Retina (tissue), 1 donor: ENCODE measurements around the gene SCAMP2.
A peak's percentile ranks its signal among the peaks of the same experiment; 100 is the strongest.

Source experiments
- DNase-seq: peaks from one replicate; pipeline ENCODE4 v3.0.0-alpha.2; 2016

The SCAMP2 gene

DNA sequence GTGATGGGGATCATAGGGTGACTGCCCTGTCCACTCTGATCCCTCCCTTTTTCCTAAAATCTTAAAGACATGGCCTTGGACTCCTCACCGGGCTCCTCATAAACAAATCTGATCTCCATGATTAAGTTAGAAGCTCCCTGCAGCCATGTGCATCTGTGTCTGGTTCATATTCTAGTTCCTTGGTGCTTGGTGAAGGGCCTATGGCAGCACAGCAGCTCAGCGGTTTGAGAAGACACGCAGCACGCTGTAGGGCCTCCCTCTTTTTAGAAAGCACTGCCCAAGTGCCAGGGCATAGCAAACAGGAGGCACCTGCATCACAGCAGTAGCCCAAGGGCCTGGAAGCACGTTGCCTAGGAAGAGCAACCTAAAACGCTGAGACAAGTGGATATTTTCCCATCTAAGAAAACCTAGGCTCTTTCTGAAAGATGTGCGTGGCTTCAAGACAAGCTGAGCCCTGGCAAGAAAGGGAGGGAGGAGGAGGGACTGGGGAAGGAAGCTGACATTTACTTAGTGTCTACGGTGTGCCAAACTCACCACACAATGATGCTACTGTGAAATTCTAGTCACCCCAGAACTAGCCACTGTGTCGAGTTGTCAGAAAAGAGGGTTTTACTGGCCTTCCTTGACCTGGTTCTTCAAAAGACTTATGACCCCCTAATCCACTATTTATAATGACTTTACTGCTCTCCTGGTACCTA, 15.3 kb downstream of the SCAMP2 start:
- DNase-seq, result no peak

DNA sequence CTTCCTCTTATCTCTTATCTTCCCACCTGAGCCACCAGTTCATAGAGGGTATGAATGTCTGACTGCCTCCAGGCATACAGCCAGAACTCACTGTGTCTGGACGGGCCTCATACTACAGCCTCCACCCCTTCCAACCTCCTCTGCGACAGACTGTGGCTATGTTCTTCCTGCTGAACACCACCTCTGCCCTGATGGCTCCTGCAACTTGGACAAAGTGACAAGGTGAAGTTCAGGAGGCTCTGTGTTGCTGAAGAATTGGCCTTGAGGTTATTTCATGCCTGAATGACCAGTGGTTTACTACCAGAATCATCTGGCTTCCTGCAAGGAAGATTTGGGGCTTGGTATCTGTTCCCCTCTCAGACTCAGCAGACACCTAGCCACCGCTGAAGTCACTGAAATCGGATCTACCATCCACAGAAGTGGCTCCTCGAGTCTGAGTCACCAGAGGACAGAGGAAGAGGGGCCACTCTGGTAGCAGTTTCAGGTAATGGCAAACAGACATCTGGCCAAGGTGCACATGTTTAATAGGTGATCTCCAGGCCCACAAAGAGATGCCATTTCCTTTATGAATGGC, 16.0 kb downstream of the SCAMP2 start:
- no peak for DNase-seq

DNA sequence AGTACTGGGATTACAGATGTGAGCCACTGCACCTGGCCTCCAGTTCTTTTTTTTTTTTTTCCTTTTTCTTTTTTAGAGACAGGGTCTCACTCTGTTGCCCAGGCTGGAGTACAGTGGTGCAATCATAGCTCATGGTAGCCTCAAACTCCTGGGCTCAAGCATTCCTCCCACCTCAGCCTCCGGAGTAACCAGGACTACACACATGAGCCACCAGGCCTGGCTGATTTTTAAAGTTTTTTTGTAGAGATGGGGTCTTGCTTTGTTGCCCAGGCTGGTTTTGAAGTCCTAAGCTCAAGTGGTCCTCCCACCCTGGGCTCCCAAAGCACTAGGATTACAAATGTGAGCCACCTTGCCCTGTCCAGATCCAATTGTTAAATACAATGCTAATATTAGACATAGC, 16.6 kb downstream of the SCAMP2 start:
- no peak for DNase-seq

DNA sequence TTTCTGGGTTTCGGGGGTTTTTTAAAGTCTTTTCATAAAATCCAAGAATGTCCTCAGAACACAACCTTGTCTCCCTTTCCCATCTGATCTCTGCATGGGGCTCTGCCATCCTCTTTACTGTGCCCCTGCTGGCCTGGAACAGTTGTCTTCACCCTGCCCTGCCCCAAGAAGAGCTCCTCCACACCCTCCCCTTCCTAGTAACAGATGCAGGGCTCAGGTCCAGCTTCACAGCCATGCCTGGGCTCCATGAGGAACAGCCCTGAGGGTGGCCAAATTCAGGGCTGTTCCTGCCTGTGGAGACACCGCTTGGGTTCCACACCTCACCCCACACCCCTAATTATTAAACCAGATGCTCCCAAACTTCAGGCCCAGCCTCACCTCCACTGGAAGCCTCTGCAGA, 17.3 kb downstream of the SCAMP2 start:
- DNase-seq, result no peak

DNA sequence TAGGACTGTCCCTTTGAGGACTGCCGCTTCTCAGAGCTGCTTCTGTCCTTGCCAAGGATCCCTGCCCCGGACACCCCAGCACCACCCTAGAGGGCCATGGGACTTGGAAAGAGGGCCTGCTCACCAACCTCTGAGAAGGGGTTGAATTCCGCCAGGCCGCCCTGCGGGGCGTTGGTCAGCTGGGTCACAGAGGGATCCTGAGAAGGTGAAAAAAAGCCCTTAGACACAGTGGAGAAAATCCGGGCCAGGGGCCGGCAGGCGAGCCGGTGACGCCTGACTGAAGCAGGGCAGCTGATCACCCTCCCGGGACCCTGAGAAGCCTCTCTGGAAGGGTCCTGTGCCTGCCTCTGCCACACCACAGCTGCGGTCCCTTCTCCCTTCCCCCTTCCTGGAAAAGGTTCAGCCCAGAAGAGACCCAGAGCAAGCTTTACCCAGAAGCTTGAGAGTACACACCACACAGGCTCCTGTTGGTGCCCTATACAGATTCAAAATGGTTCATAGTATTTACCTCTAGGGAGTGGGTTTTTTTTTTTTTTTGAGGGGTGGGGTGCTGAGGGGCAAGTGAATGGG, 18.6 kb downstream of the SCAMP2 start:
- no peak for DNase-seq

DNA sequence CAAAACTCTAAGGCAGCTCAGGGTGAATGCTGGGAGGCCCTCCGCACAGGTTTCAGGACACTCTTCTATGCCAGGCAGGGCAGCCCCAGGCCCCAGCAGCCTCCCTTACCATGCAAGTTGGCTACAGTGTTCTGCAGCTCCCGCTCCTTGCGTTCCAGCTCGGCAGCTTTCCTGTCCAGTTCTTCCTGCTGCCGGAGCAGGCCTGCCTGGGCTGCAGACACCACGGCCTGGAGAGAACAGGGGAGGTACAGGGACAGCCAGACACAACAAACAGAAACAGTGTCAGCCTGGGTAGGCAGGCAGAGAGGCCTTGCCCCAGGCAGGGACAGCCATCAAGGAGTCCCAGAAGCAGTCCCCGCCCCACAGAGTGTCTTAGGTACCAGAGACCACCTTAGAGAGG, 21.2 kb downstream of the SCAMP2 start:
- DNase-seq, result no peak

DNA sequence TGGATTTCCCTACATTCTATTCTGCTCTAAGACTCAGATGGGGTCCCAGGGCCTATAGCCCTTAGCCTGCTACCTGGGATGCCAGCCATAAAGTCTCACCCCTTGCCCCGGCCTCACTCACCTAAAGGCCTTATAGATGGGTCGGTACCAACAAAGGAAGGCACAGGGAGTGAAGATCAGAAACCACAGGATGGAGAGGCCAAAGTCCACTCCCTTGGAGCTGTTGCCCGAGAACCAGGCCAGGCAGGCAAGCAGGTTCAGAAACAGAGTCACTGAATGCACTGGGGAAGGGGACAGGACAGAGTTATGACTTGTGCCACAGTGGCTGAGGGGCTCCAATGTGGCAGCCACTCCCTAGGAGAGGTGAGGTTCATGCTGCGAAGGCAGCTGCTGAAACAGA, 22.8 kb downstream of the SCAMP2 start:
- DNase-seq, result no peak

DNA sequence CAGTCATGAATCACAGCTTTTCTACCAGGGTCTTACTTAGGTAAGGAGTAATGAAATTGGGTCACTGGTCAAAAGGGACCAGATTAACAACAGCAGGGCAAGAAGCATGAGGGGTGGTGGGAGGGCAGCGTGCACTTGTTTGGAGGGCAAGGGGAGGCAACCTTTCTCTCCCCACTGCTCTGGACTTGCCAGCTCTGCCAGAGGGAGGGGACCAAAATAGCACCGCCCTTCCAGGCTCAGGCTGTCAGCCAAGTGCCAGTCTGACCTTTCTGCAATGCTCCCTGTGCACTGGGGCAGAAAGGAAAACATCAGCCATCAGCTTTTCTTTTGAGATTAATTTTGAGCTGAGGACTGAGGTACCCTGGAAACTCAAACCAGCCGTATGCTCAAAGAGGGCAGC, 25.7 kb downstream of the SCAMP2 start:
- DNase-seq, result no peak

DNA sequence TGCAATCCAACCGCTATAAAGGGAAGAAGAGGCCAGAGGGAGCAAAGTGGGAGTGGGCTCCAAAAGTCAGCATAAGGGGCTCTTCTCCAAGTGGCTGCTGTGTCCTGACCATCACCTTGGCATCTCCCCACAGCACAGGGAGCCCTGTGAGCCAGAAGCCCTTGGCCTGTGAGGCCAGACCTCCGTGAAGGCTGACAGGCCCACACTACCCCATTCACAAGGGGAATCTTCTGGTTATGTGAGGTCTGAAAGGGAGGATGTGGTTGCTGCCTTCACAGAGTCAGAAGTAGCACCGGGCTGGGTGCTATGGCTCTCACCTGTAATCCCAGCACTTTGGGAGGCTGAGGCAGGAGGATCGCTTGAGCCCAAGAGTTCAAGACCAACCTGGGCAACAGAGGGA, 27.6 kb downstream of the SCAMP2 start:
- DNase-seq, result no peak

DNA sequence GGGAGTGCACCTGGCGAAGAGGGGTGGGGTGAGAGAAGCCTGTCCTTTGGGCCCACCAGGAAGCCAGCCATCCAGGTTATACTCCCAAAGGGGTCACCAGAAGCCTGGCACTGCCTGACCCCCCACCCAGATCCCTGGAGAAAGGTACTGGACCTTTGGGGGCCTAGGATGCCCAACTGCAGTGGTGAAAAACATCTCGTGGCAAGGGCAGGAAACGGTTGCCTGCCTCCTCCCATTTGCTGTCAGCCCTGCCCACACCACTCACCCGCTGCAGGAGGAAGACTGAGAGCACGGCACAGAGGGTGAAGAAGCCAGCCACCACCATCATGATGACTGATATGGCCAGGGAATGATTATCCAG, 28.0 kb downstream of the SCAMP2 start:
- DNase-seq, result no peak

DNA sequence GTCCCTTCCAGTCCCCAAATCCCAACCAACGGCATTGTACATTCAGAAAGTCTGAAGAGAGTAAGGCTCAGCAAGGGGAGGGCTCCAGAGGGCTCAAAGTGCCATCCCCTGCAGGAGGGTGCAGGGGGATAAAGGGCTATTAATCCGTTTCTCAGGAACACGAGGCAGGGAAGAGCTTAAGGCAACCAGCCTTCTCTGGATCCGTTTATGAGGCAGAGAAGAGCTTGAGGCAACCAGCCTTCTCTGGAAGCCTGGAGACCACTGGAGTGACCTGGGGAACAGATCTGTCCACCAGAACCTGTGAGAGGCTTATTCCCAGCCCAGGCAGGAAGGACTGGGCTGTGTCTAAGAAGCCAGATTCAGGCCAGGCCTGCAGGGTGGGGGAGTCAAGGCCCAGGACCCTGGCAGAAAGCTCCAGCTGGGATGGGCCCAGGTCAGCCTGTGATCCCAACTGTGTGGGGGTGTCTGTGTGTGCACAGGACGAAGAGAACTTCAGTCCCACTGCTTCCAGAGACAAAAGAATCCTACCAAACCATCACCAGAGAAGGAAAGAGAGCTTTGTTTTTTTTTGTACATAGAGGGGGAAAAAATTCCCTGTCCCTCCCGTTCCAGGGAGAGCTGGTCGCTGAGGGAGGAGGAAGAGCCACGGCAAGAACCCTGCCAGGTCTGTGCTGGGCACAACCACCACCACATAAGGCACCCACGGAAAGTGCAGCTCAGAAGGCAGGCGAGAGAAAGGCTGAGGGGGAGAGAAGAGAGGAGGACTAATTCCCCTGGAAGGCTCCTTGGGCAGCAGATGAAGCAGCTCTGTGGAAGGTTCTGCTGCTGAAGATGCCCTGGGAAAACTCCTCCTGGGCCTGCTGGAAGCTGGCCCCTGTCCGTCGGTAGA, 28.6 kb downstream of the SCAMP2 start:
- no peak for DNase-seq

DNA sequence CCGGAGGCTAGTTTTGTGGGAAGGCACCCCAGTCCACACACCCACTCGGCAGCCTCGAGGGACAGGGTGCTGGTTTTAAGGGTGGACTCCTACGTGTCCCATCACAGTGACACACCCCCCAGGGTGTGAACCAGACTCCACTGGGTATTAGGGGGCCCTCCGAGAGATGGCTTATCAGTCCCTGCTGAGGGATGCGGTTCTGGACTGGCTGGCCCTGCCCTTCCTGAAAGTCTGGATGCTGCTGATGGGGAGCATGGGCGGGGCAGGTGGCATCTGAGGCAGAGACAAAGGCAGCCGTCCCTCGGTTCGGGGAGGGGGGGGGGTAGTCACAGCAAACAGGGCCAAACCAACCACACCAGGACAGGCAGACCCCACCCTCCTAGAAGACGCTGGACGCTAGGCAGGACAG, 29.3 kb downstream of the SCAMP2 start:
- DNase-seq, result peak; percentile 35

DNA sequence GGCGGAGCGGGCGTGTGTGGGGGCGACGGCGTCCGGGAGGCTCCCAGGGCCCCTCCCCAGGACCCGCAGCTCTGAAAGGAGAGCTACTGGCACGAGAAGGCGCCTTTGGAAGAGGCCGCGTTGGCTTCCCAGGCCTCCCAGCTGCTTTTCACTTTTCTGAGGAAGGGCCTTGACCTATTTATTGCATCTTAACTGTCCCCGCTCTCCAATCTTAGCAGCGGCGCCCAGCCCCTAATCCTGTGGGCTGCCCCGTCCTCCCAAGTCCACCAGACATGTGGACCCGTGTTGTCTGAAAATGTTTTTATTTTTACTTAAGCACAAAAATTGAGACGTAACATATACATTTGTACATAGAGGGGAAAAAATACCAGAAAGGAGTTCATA, 29.7 kb downstream of the SCAMP2 start:
- DNase-seq, result no peak

DNA sequence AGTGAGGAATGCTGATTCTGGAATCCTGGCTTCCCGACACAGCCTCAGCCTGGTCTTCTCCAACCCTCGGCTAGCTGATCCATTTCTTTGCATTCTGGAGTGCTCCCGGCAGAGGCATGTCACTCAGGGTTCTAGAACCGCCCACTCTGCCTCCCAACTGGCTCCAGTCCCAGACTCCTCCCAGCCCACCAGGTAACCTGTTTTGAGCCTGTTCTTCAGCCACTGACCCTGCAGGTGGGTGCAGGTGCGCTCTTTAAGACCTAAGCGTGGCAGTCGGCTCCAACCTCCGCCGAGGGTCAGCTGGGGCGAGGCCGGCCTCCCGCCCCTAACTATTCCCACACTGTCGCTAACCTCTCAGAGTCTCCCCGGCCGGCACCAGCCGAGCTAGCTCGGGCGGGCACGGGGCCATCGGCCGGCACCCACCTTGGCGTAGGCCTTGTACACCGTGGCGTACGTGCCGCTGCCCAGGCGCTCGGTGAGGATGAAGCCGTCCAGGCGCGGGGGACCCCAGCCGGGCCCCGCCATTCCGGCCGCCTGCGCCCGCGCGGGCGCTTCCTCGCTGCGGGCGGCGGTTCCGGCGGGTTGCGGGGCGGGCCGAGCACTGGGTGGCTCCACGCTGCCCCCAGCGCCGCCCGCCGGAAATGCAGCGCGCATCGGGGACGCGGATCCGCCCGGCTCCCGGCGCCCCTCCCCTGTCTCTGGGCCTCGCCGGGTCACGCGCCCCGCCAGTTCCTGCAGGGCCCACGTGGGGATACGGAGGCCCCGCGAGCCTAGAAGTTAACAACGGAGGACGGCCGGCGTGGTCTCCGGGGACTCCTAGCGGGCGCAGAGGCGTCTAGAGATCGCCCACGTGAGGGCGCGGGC, 30.4 kb downstream of the SCAMP2 start, which contains the start of gene ULK3:
TSS of gene ULK3 (minus strand) at position 576 of the 864 bp plus-strand sequence. CDS start at position 525, 51 bp downstream.
- peak; percentile 96 for DNase-seq

DNA sequence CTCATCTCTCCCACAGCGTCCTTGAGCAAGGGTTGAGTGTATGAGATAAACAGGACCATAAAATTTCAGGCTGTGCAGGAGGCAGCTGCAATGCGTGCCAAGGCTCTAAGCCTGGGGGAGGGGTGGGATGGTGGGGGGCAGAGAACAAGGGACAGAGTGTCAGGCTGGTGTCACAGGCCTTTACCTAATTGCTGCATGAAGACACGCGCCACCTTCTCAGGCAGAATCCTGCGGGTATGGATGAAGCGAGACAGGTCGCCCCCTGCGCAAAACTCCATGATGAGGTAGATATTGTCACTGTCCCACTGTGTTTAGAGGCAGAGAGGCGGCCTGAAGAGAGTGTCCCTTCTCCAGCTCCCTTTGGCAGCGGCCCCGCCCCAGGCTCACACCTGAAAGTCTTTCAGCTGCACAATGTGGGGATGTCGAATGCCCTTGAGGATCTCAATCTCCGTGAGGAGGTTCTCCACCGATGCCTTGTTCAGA, 31.2 kb downstream of the SCAMP2 start:
- DNase-seq, result no peak

DNA sequence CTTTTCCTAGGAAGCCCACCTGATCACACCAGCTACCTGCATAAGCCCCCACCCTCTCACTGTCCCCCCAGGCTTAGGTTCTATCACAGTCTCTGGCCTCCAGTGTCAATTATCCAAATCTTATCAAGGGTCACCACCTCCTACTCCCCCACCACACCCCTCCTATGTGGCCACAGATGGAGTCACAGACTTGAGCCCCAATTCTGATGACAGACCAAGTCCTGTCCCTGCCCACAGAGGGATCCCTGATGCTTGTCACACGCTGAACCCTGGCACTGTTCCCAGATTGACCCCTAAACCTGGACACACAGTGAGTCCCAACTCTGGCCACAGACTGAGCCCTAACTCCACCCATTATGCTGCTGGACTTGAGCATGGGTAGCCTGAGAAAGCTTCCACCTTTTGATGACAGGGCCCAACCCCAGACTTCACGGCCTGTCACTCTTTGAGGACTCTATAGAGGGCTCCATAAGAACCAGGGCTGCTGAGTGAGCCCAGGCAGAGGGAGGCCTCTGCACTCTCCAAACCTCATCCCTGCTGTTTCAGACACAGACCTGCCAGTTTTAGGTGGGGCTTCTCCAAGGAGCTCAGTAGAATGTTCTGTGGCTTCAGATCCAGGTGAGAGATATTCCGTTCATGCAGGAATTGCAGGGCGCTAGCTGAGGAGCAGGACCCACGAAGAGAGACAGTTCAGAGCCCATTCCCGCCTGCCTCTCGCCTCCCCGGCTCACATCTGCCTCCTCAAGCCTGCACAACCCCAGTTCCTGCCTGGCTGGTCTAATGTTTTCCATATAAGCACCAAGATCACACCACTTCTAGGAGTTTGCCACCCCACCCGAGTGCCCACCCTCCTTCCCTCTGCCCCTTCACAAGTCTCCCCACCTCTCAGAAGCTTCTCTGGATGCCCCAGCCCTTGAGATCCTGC, 32.1 kb downstream of the SCAMP2 start:
- no peak for DNase-seq

DNA sequence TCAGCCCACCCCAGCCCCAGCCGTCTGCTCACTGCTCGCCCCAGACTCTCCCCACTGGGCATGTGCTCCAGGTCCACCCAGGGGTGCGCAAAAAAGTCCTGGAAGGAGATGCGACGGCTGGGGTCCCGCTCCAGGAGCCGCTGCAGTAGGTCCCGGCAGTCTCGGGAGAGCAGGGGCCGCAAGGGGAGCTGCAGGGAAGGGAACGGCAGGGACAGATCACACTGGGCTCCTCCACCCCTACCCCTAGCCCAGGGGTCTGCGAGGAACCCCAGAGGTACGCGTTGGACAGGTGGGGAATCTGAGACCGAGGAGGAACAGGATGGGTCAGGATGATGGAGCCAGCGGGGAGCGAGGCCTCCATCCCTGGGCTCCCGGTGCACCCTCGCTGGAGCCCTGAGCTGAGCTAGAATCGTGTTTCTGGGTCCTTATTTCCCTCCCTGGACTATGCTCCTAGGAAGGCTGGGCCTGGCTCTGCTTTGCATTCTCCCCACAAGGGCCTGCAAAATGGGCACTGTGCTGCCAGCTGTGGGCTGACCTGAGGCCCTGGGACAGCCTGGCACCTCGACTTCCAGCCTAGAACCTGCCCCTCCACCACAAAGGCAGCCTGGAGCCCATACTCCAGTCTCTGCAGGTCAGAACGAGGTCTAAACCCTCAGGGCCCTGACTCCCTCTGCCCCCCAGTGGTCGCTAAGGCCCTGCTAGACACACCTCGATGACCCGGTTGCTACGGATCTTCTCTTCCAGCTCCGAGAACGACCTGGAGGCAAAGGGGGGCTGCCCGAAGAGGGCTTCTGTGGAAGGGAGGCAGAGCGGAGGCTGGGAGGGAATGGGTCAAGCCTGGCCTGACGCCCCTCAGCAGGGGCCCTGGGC, 33.4 kb downstream of the SCAMP2 start:
- DNase-seq, result no peak

DNA sequence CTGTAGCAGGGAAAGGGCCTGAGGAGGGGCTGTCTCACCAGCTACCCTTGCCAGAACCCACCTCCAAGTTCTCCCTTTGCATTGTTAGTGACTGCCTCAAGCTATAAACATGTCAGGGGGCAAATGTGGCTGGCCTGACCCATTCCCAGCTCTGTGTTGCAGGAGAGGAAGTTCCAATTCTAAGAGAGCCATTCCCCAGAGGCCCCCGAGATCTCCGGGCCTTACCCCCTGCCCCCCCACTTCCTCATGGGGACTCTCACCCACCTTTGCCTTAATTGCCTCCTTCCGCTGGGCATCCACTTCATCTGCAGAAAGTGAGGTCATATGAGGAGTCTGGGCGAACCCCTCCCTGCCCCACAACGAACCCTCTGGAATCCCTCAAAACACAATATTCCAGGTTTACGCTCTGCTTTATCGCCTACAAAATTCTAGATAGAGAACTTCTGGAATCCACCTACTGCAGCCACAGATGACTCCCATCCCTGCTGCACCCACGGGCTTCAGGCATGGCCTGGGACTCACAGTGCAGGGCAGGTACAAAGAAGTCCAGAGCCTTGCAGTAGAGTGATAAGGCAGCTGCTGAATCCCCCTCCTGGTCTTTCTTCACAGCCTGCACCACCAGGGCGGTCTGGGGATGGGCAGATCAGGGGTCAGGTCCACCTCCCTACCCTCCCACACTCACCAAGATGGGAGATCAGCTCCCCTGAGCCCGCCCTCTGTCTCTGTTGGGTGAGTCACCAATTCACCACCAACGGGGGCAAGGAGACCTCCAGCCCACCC, 34.2 kb downstream of the SCAMP2 start:
- DNase-seq, result no peak

DNA sequence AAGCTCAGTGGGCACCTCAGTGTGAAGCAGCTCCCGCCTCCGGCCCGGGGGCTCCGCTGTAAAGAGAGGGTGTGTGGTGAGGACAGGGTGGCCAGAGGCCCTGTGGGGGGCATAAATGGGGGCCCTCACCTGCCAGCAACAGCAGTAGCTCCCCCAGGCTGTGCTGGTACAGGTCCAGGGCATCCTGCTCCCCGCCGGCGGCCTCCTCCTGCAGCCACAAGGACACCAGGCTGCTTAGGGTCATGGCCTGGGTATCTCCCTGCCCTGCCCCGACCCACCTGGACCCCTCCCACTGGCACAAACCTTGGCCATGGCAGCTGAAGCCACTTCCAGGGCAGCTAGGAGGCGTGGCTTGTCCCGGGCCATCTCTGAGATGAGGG, 35.0 kb downstream of the SCAMP2 start:
- DNase-seq, result no peak
